Measurements from ENCODE around the gene PDXK.

Gene PDXK

GRCh38 chr21:43764576-43765495 lies 45.9 kb downstream of the PDXK start:
- DNase-seq (ENCODE audit: low read depth), result no peak

- DNase-seq (ENCODE audit: low read depth), result no peak
Observed at GRCh38 chr21:43766734-43767497, 48.0 kb downstream of the PDXK start.

- DNase-seq (ENCODE audit: low read depth), result no peak
Observed at GRCh38 chr21:43767498-43767983, 48.6 kb downstream of the PDXK start.

GRCh38 chr21:43767984-43768867 lies 49.3 kb downstream of the PDXK start:
- peak; percentile 22 for DNase-seq (ENCODE audit: low read depth)

- no peak for DNase-seq (ENCODE audit: low read depth)
Observed at GRCh38 chr21:43768868-43769167, 49.9 kb downstream of the PDXK start.

- DNase-seq (ENCODE audit: low read depth), result no peak
Observed at GRCh38 chr21:43769325-43769958, 50.5 kb downstream of the PDXK start.

GRCh38 chr21:43770066-43770655 lies 51.2 kb downstream of the PDXK start:
- DNase-seq (ENCODE audit: low read depth), result no peak

- DNase-seq (ENCODE audit: low read depth), result no peak
Observed at GRCh38 chr21:43771199-43771675, 52.3 kb downstream of the PDXK start.

- no peak for DNase-seq (ENCODE audit: low read depth)
Observed at GRCh38 chr21:43771698-43772424, 52.9 kb downstream of the PDXK start.

- no peak for DNase-seq (ENCODE audit: low read depth)
Observed at GRCh38 chr21:43772425-43772821, 53.5 kb downstream of the PDXK start.

GRCh38 chr21:43774163-43774562 lies 55.2 kb downstream of the PDXK start:
- no peak for DNase-seq (ENCODE audit: low read depth)

- DNase-seq (ENCODE audit: low read depth), result no peak
Observed at GRCh38 chr21:43775190-43775589, 56.3 kb downstream of the PDXK start.

- DNase-seq (ENCODE audit: low read depth), result peak; percentile 15
Observed at GRCh38 chr21:43775795-43776430, 57.0 kb downstream of the PDXK start, which contains the start of gene CSTB. Gene CSTB, minus strand, starts transcription at chr21:43776308. Its CDS starts 39 bp downstream, at chr21:43776269.

- no peak for DNase-seq (ENCODE audit: low read depth)
Observed at GRCh38 chr21:43777953-43778352, 59.0 kb downstream of the PDXK start.

- DNase-seq (ENCODE audit: low read depth), result no peak
Observed at GRCh38 chr21:43778469-43779335, 59.8 kb downstream of the PDXK start.

GRCh38 chr21:43779660-43780059 lies 60.7 kb downstream of the PDXK start:
- no peak for DNase-seq (ENCODE audit: low read depth)

GRCh38 chr21:43781846-43782245 lies 62.9 kb downstream of the PDXK start:
- DNase-seq (ENCODE audit: low read depth), result no peak

GRCh38 chr21:43782431-43783097 lies 63.6 kb downstream of the PDXK start:
- no peak for DNase-seq (ENCODE audit: low read depth)
